Astrocyte of the cerebellum (primary cell): ENCODE results near the gene SYT14.
"Not testable (repeated sequence)": the region's sequence is repeated elsewhere in the genome, so short reads cannot be mapped to it uniquely, and the experiment has no call there.

Experiments
- DNase-seq: peaks from one replicate; pipeline ENCODE4 v3.0.0-alpha.2; 2011; ENCODE audit warnings: low read depth
- H3K4me3 ChIP-seq: 2 replicates; pipeline ENCODE4 v1.5.1; 2011; ENCODE audit warnings: mild to moderate bottlenecking, low read depth, low read length, moderate library complexity
- CTCF ChIP-seq: IDR thresholded peaks from 2 replicates; pipeline ENCODE4 v1.5.1; 2012; ENCODE audit warnings: low read length, low read depth, moderate library complexity, mild to moderate bottlenecking; ENCODE audit errors: missing control alignments
- in situ Hi-C: cut with HindIII; loops from 2 replicates; pipeline ENCODE4 v1.10.0; 2017; ENCODE audit warnings: low sequenced_read_pairs

SYT14 gene

GRCh38 chr1:209937996-209938959 lies at the start of gene SYT14:
SYT14 (plus strand) TSS chr1:209938217; CDS start chr1:209938265, 48 bp downstream.
- peak within 1 kb of the TSS; percentile 57 for H3K4me3 ChIP-seq
- DNase-seq = no peak
- TF ChIP-seq CTCF = peak; percentile 24
- in situ Hi-C loops = no loop called here

GRCh38 chr1:209888291-209889076 lies 49.5 kb upstream of the SYT14 start:
- DNase-seq, H3K4me3 ChIP-seq, in situ Hi-C loops: not testable (repeated sequence)

GRCh38 chr1:209889077-209889418 lies 49.0 kb upstream of the SYT14 start:
- in situ Hi-C loops = no loop called here
- no peak for DNase-seq
- H3K4me3 ChIP-seq = no peak overlapping the region
- no peak for TF ChIP-seq CTCF

DNA sequence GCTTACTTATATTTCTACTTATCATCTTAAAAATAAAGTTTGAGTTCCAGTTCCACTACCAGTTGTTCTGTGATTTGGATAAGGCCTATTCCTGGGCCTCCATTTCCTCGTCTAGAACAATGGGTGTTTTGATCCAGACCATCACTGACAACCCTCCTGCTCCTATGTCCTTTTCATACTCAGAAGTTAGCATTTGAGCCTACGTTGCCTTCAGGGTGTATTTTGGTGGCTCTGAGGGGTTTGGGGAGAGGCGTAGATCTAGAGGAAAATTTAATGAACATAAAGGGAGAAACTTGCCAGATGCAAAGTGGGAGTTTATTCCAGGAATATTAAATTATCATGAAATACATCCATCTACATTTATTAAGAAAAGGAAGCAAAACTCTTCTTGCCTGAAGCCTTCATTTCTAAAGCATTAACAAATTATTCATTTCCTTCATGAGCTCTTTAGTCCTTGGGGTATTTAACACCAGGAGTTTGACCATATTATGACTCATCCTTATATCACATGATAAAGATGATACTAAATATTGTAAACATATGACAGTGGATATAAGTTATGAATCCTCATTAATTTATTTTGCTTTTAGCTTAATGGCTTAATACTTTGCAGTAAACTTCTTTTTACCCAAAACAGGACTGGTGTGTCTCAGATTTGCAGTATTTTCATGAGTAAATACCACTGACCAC lies 47.2 kb upstream of the SYT14 start:
- no peak for DNase-seq
- no peak for TF ChIP-seq CTCF
- H3K4me3 ChIP-seq = no peak overlapping the region
- in situ Hi-C loops = no loop called here

GRCh38 chr1:209893751-209894150 lies 44.3 kb upstream of the SYT14 start:
- in situ Hi-C loops = no loop called here
- no peak for TF ChIP-seq CTCF
- DNase-seq = no peak
- H3K4me3 ChIP-seq = no peak overlapping the region

- in situ Hi-C loops = no loop called here
- H3K4me3 ChIP-seq = no peak overlapping the region
- no peak for DNase-seq
- no peak for TF ChIP-seq CTCF
These were observed 42.3 kb upstream of the SYT14 start for GRCh38 chr1:209895709-209896108.
